Lower leg skin (tissue), 3 donors: ENCODE results near the gene SOHLH1.

Experiments used
- POLR2A ChIP-seq, 2 donors: fragments of 450-650 bp; IDR thresholded peaks; one replicate each; pipeline ENCODE4 v1.6.1; 2016 to 2017; ENCODE audit warnings: antibody characterized with exemption in 2 of 2, mild to moderate bottlenecking in 1 of 2, moderate library complexity in 1 of 2
- TF ChIP-seq, protein P1 (sequence below), 3 donors: fragments of 450-650 bp; IDR thresholded peaks; one replicate each; pipeline ENCODE4 v1.5.1; 2016; ENCODE audit warnings: antibody characterized with exemption in 3 of 3, mild to moderate bottlenecking in 3 of 3, moderate library complexity in 2 of 3

DNA sequence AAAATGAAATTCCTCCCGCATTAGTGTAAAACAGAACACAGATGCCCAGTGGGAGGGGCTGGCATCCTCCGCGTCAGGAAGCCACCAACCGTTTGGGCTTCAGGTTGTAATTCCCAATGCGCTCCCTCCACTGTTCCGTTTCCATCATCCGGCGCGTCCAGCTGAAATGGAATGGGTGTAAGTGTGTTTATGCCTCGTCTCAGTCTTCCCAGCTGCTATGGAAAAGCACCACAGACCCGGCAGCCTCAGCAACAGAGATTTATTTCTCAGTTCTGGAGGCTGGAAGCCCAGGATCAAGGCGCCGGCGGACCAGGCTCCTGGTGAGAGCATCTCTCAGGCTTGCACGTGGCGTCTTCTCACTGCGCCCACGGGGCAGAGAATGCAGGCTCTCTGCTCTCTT, 23.1 kb upstream of the SOHLH1 start:
- TF ChIP-seq, protein P1, sequence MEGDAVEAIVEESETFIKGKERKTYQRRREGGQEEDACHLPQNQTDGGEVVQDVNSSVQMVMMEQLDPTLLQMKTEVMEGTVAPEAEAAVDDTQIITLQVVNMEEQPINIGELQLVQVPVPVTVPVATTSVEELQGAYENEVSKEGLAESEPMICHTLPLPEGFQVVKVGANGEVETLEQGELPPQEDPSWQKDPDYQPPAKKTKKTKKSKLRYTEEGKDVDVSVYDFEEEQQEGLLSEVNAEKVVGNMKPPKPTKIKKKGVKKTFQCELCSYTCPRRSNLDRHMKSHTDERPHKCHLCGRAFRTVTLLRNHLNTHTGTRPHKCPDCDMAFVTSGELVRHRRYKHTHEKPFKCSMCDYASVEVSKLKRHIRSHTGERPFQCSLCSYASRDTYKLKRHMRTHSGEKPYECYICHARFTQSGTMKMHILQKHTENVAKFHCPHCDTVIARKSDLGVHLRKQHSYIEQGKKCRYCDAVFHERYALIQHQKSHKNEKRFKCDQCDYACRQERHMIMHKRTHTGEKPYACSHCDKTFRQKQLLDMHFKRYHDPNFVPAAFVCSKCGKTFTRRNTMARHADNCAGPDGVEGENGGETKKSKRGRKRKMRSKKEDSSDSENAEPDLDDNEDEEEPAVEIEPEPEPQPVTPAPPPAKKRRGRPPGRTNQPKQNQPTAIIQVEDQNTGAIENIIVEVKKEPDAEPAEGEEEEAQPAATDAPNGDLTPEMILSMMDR (IDR thresholded peaks at IDR 0.05) = no peak
- no peak for TF ChIP-seq POLR2A (IDR thresholded peaks at IDR 0.05)
